Measurements from ENCODE around the gene NPW. TPM values are rescaled to one million over a fixed set of nuclear protein-coding genes. Genes with fewer than 3 reads are reported as not detected.
"Not testable (repeated sequence)": the region's sequence is repeated elsewhere in the genome, so short reads cannot be mapped to it uniquely, and the experiment has no call there.

NPW gene
- polyA plus RNA-seq, 4 donors = 0.48 to 9.0 (median 0.81) TPM; not detected in 1

GRCh38 chr16:2008009-2008526 is 11.5 kb upstream of the NPW start:
- H3K9me3 ChIP-seq (ENCODE audit: control insufficient read depth in 2 of 2, insufficient read depth in 1 of 2, low read depth in 1 of 2, low read length in 1 of 2) = no peaks in the 10 kb centered on the region
- H3K27me3 ChIP-seq (ENCODE audit: control insufficient read depth in 3 of 3, insufficient read depth in 3 of 3, low read length in 3 of 3) = no peaks in the 10 kb centered on the region
- FAIRE-seq (no peak), DNase-seq (peak; percentile 43 to 89)
- peaks cover 0 to 40% (median 15%) of the 10 kb centered on the region in 3 donors for H3K4me1 ChIP-seq (ENCODE audit: control insufficient read depth in 3 of 3, insufficient read depth in 2 of 3, low read depth in 1 of 3, low read length in 2 of 3)
- WGBS, 3 donors = 9 to 27% (median 13%) methylated on average over 15 of the region's 15 CpGs
- H3K4me3 ChIP-seq (ENCODE audit: low read depth in 1 of 3, low read length in 3 of 3) = peak overlapping the region in 2 of 3 donors; percentile 58 to 98
- H3K36me3 ChIP-seq (ENCODE audit: control insufficient read depth in 3 of 3, insufficient read depth in 2 of 3, low read depth in 1 of 3, low read length in 3 of 3) = peaks cover 0 to 48% (median 0%) of the 10 kb centered on the region in 3 donors
- H3K27ac ChIP-seq (ENCODE audit: low read depth in 1 of 3, low read length in 2 of 3) = peak overlapping the region; percentile 62 to 96 (median 94)

GRCh38 chr16:2008631-2009163 is 10.9 kb upstream of the NPW start:
- WGBS, 3 donors = 2 to 3% (median 2%) methylated on average over 23 of the region's 23 CpGs
- peak; percentile 39 to 59 for DNase-seq
- Histone ChIP-seq H3K36me3 (ENCODE audit: control insufficient read depth in 3 of 3, insufficient read depth in 2 of 3, low read depth in 1 of 3, low read length in 3 of 3) (peaks cover 0 to 42% (median 0%) of the 10 kb centered on the region in 3 donors), H3K27me3 (ENCODE audit: control insufficient read depth in 3 of 3, insufficient read depth in 3 of 3, low read length in 3 of 3) (no peaks in the 10 kb centered on the region), H3K4me1 (ENCODE audit: control insufficient read depth in 3 of 3, insufficient read depth in 2 of 3, low read depth in 1 of 3, low read length in 2 of 3) (peaks cover 0 to 38% (median 15%) of the 10 kb centered on the region in 3 donors), H3K9me3 (ENCODE audit: control insufficient read depth in 2 of 2, insufficient read depth in 1 of 2, low read depth in 1 of 2, low read length in 1 of 2) (no peaks in the 10 kb centered on the region), H3K27ac (ENCODE audit: low read depth in 1 of 3, low read length in 2 of 3) (peak overlapping the region; percentile 62 to 96 (median 94)), H3K4me3 (ENCODE audit: low read depth in 1 of 3, low read length in 3 of 3) (peak overlapping the region; percentile 58 to 98 (median 85))
- FAIRE-seq = no peak

- Histone ChIP-seq H3K9me3 (ENCODE audit: control insufficient read depth in 2 of 2, insufficient read depth in 1 of 2, low read depth in 1 of 2, low read length in 1 of 2) (no peaks in the 10 kb centered on the region), H3K27ac (ENCODE audit: low read depth in 1 of 3, low read length in 2 of 3) (peak overlapping the region; percentile 62 to 96 (median 94)), H3K36me3 (ENCODE audit: control insufficient read depth in 3 of 3, insufficient read depth in 2 of 3, low read depth in 1 of 3, low read length in 3 of 3) (peaks cover 0 to 41% (median 0%) of the 10 kb centered on the region in 3 donors), H3K4me1 (ENCODE audit: control insufficient read depth in 3 of 3, insufficient read depth in 2 of 3, low read depth in 1 of 3, low read length in 2 of 3) (peaks cover 0 to 33% (median 13%) of the 10 kb centered on the region in 3 donors), H3K4me3 (ENCODE audit: low read depth in 1 of 3, low read length in 3 of 3) (peak overlapping the region; percentile 58 to 98 (median 85)), H3K27me3 (ENCODE audit: control insufficient read depth in 3 of 3, insufficient read depth in 3 of 3, low read length in 3 of 3) (no peaks in the 10 kb centered on the region)
- DNase-seq (peak; percentile 21 to 71), FAIRE-seq (no peak)
- WGBS, 3 donors = 0 to 1% (median 0%) methylated on average over 42 to 55 of the region's 55 CpGs
Measured at GRCh38 chr16:2009164-2009711, 10.3 kb upstream of the NPW start.

GRCh38 chr16:2009791-2010510 is 9.6 kb upstream of the NPW start, which contains the start of gene ZNF598:
ZNF598 (minus strand) TSS chr16:2009821.
- Histone ChIP-seq H3K27ac (ENCODE audit: low read depth in 1 of 3, low read length in 2 of 3) (peak within 1 kb of the TSS; percentile 93 to 97 (median 94)), H3K36me3 (ENCODE audit: control insufficient read depth in 3 of 3, insufficient read depth in 2 of 3, low read depth in 1 of 3, low read length in 3 of 3) (peaks cover 0 to 34% (median 0%) of the 10 kb centered on the region in 3 donors), H3K27me3 (ENCODE audit: control insufficient read depth in 3 of 3, insufficient read depth in 3 of 3, low read length in 3 of 3) (no peaks in the 10 kb centered on the region), H3K4me3 (ENCODE audit: low read depth in 1 of 3, low read length in 3 of 3) (peak within 1 kb of the TSS; percentile 70 to 98 (median 85)), H3K4me1 (ENCODE audit: control insufficient read depth in 3 of 3, insufficient read depth in 2 of 3, low read depth in 1 of 3, low read length in 2 of 3) (peaks cover 0 to 33% (median 11%) of the 10 kb centered on the region in 3 donors), H3K9me3 (ENCODE audit: control insufficient read depth in 2 of 2, insufficient read depth in 1 of 2, low read depth in 1 of 2, low read length in 1 of 2) (no peaks in the 10 kb centered on the region)
- WGBS, 3 donors = 2 to 4% (median 4%) methylated on average over 38 to 52 of the region's 52 CpGs
- FAIRE-seq (no peak), DNase-seq (peak; percentile 83 to 92)

- WGBS, 3 donors = 86 to 89% (median 88%) methylated on average over 9 of the region's 9 CpGs
- peaks cover 0 to 16% (median 0%) of the 10 kb centered on the region in 3 donors for H3K36me3 ChIP-seq (ENCODE audit: control insufficient read depth in 3 of 3, insufficient read depth in 2 of 3, low read depth in 1 of 3, low read length in 3 of 3)
- H3K9me3 ChIP-seq (ENCODE audit: control insufficient read depth in 2 of 2, insufficient read depth in 1 of 2, low read depth in 1 of 2, low read length in 1 of 2); DNase-seq; FAIRE-seq; H3K4me3 ChIP-seq (ENCODE audit: low read depth in 1 of 3, low read length in 3 of 3); H3K27me3 ChIP-seq (ENCODE audit: control insufficient read depth in 3 of 3, insufficient read depth in 3 of 3, low read length in 3 of 3); H3K27ac ChIP-seq (ENCODE audit: low read depth in 1 of 3, low read length in 2 of 3): not testable (repeated sequence)
- H3K4me1 ChIP-seq (ENCODE audit: control insufficient read depth in 3 of 3, insufficient read depth in 2 of 3, low read depth in 1 of 3, low read length in 2 of 3) = peaks cover 0 to 41% (median 11%) of the 10 kb centered on the region in 3 donors
Measured at GRCh38 chr16:2011726-2012125, 7.9 kb upstream of the NPW start.

GRCh38 chr16:2013527-2013926 is 6.1 kb upstream of the NPW start:
- Histone ChIP-seq H3K36me3 (ENCODE audit: control insufficient read depth in 3 of 3, insufficient read depth in 2 of 3, low read depth in 1 of 3, low read length in 3 of 3) (no peaks in the 10 kb centered on the region), H3K27me3 (ENCODE audit: control insufficient read depth in 3 of 3, insufficient read depth in 3 of 3, low read length in 3 of 3) (peaks cover 0 to 6% (median 0%) of the 10 kb centered on the region in 3 donors), H3K4me1 (ENCODE audit: control insufficient read depth in 3 of 3, insufficient read depth in 2 of 3, low read depth in 1 of 3, low read length in 2 of 3) (peaks cover 0 to 23% (median 6%) of the 10 kb centered on the region in 3 donors), H3K9me3 (ENCODE audit: control insufficient read depth in 2 of 2, insufficient read depth in 1 of 2, low read depth in 1 of 2, low read length in 1 of 2) (no peaks in the 10 kb centered on the region), H3K27ac (ENCODE audit: low read depth in 1 of 3, low read length in 2 of 3) (no peak overlapping the region), H3K4me3 (ENCODE audit: low read depth in 1 of 3, low read length in 3 of 3) (no peak overlapping the region)
- 89 to 95% (median 92%) methylated on average over 15 of the region's 15 CpGs for WGBS, 3 donors
- FAIRE-seq (no peak), DNase-seq (no peak)

- H3K27me3 ChIP-seq (ENCODE audit: control insufficient read depth in 3 of 3, insufficient read depth in 3 of 3, low read length in 3 of 3) = peaks cover 0 to 21% (median 10%) of the 10 kb centered on the region in 3 donors
- no peak overlapping the region for H3K4me3 ChIP-seq (ENCODE audit: low read depth in 1 of 3, low read length in 3 of 3)
- DNase-seq = peak; percentile 88 to 89
- no peaks in the 10 kb centered on the region for H3K36me3 ChIP-seq (ENCODE audit: control insufficient read depth in 3 of 3, insufficient read depth in 2 of 3, low read depth in 1 of 3, low read length in 3 of 3)
- peaks cover 0 to 20% (median 2%) of the 10 kb centered on the region in 3 donors for H3K4me1 ChIP-seq (ENCODE audit: control insufficient read depth in 3 of 3, insufficient read depth in 2 of 3, low read depth in 1 of 3, low read length in 2 of 3)
- no peaks in the 10 kb centered on the region for H3K9me3 ChIP-seq (ENCODE audit: control insufficient read depth in 2 of 2, insufficient read depth in 1 of 2, low read depth in 1 of 2, low read length in 1 of 2)
- FAIRE-seq = no peak
- peak overlapping the region in 2 of 3 donors; percentile 71 to 76 for H3K27ac ChIP-seq (ENCODE audit: low read depth in 1 of 3, low read length in 2 of 3)
- WGBS, 3 donors = 39 to 66% (median 49%) methylated on average over 24 of the region's 24 CpGs
Measured at GRCh38 chr16:2015117-2015946, 4.3 kb upstream of the NPW start.

GRCh38 chr16:2015947-2016208 is 3.7 kb upstream of the NPW start:
- FAIRE-seq = no peak
- Histone ChIP-seq H3K36me3 (ENCODE audit: control insufficient read depth in 3 of 3, insufficient read depth in 2 of 3, low read depth in 1 of 3, low read length in 3 of 3) (no peaks in the 10 kb centered on the region), H3K27ac (ENCODE audit: low read depth in 1 of 3, low read length in 2 of 3) (peak overlapping the region in 2 of 3 donors; percentile 71 to 76), H3K4me3 (ENCODE audit: low read depth in 1 of 3, low read length in 3 of 3) (no peak overlapping the region), H3K27me3 (ENCODE audit: control insufficient read depth in 3 of 3, insufficient read depth in 3 of 3, low read length in 3 of 3) (peaks cover 0 to 26% (median 15%) of the 10 kb centered on the region in 3 donors), H3K9me3 (ENCODE audit: control insufficient read depth in 2 of 2, insufficient read depth in 1 of 2, low read depth in 1 of 2, low read length in 1 of 2) (no peaks in the 10 kb centered on the region), H3K4me1 (ENCODE audit: control insufficient read depth in 3 of 3, insufficient read depth in 2 of 3, low read depth in 1 of 3, low read length in 2 of 3) (peaks cover 0 to 21% (median 0%) of the 10 kb centered on the region in 3 donors)
- WGBS, 3 donors = 71 to 85% (median 83%) methylated on average over 7 of the region's 7 CpGs
- DNase-seq = no peak
